Activated CD8-positive, alpha-beta memory T cell treated with anti-CD3 and anti-CD28 coated beads, Interleukin-2, amount 50 U/mL, for 24 hours (primary cell): ENCODE data around the gene PGLYRP1.

ENCODE experiments used
- DNase-seq: peaks from one replicate; pipeline ENCODE4 v3.0.0-alpha.2; 2020; ENCODE audit errors: extremely low read depth

The PGLYRP1 gene

GRCh38 chr19:46032597-46033025 lies 9.8 kb upstream of the PGLYRP1 start:
- DNase-seq, result no peak

- DNase-seq, result no peak
Observed at GRCh38 chr19:46031781-46032596, 9.1 kb upstream of the PGLYRP1 start.

- DNase-seq, result no peak
Observed at GRCh38 chr19:46030812-46031550, 8.1 kb upstream of the PGLYRP1 start.

GRCh38 chr19:46025835-46026234 lies 3.0 kb upstream of the PGLYRP1 start:
- DNase-seq, result no peak

GRCh38 chr19:46023311-46023779 lies 492 bp upstream of the PGLYRP1 start:
- no peak for DNase-seq

GRCh38 chr19:46022061-46022430 lies 807 bp downstream of the PGLYRP1 start:
- no peak for DNase-seq

GRCh38 chr19:46021531-46022041 lies 1.3 kb downstream of the PGLYRP1 start:
- no peak for DNase-seq

- no peak for DNase-seq
Observed at GRCh38 chr19:46020819-46021125, 2.1 kb downstream of the PGLYRP1 start.

GRCh38 chr19:46019270-46019669 lies 3.6 kb downstream of the PGLYRP1 start:
- no peak for DNase-seq

- DNase-seq, result no peak
Observed at GRCh38 chr19:46018729-46019251, 4.1 kb downstream of the PGLYRP1 start.

- no peak for DNase-seq
Observed at GRCh38 chr19:46017874-46018675, 4.8 kb downstream of the PGLYRP1 start.

- no peak for DNase-seq
Observed at GRCh38 chr19:46017095-46017429, 5.8 kb downstream of the PGLYRP1 start.

GRCh38 chr19:46016426-46017094 lies 6.3 kb downstream of the PGLYRP1 start:
- DNase-seq, result peak; percentile 37

GRCh38 chr19:46015687-46016425 lies 7.0 kb downstream of the PGLYRP1 start:
- no peak for DNase-seq

- peak; percentile 9 for DNase-seq
Observed at GRCh38 chr19:46014941-46015686, 7.7 kb downstream of the PGLYRP1 start.

GRCh38 chr19:46014534-46014933 lies 8.3 kb downstream of the PGLYRP1 start:
- DNase-seq, result no peak

- peak; percentile 9 for DNase-seq
Observed at GRCh38 chr19:46009530-46010510, 13.0 kb downstream of the PGLYRP1 start.

- no peak for DNase-seq
Observed at GRCh38 chr19:46006411-46006810, 16.4 kb downstream of the PGLYRP1 start.
